Epithelial cell of prostate (primary cell): ENCODE data around the gene ADORA1.

ENCODE experiments used
- DNase-seq: peaks from one replicate; pipeline ENCODE4 v3.0.0-alpha.2; 2011; ENCODE audit warnings: low read depth, low spot score
- H3K27ac ChIP-seq: fragments of 450-650 bp; 2 replicates; pipeline ENCODE4 v1.5.1; 2017; ENCODE audit warnings: mild to moderate bottlenecking

The ADORA1 gene

GRCh38 chr1:203201516-203202205 is 74.1 kb downstream of the ADORA1 start:
- no peak overlapping the region for H3K27ac ChIP-seq
- no peak for DNase-seq

- H3K27ac ChIP-seq, result no peak overlapping the region
- no peak for DNase-seq
These were observed 75.1 kb downstream of the ADORA1 start for GRCh38 chr1:203202431-203203245.

- no peak overlapping the region for H3K27ac ChIP-seq
- no peak for DNase-seq
These were observed 77.2 kb downstream of the ADORA1 start for GRCh38 chr1:203204756-203205155.

- no peak for DNase-seq
- no peak overlapping the region for H3K27ac ChIP-seq
These were observed 78.7 kb downstream of the ADORA1 start for GRCh38 chr1:203206129-203206687.

GRCh38 chr1:203207751-203208150 is 80.2 kb downstream of the ADORA1 start:
- DNase-seq, result no peak
- no peak overlapping the region for H3K27ac ChIP-seq

GRCh38 chr1:203208181-203208580 is 80.7 kb downstream of the ADORA1 start:
- DNase-seq, result no peak
- H3K27ac ChIP-seq, result no peak overlapping the region

GRCh38 chr1:203210350-203210749 is 82.8 kb downstream of the ADORA1 start:
- no peak for DNase-seq
- no peak overlapping the region for H3K27ac ChIP-seq

- no peak overlapping the region for H3K27ac ChIP-seq
- DNase-seq, result no peak
These were observed 83.5 kb downstream of the ADORA1 start for GRCh38 chr1:203210988-203211387.

- DNase-seq, result no peak
- H3K27ac ChIP-seq, result no peak overlapping the region
These were observed 84.3 kb downstream of the ADORA1 start for GRCh38 chr1:203211812-203212211.

- DNase-seq, result no peak
- no peak overlapping the region for H3K27ac ChIP-seq
These were observed 85.6 kb downstream of the ADORA1 start for GRCh38 chr1:203213126-203213525.

GRCh38 chr1:203214871-203215270 is 87.3 kb downstream of the ADORA1 start:
- no peak overlapping the region for H3K27ac ChIP-seq
- no peak for DNase-seq

GRCh38 chr1:203215573-203215972 is 88.0 kb downstream of the ADORA1 start:
- no peak overlapping the region for H3K27ac ChIP-seq
- DNase-seq, result no peak

- no peak overlapping the region for H3K27ac ChIP-seq
- DNase-seq, result no peak
These were observed 89.0 kb downstream of the ADORA1 start for GRCh38 chr1:203216274-203217138.
